AG08396 (cell line): Measurements from ENCODE around the gene LYL1.
"Not testable (repeated sequence)": the region's sequence is repeated elsewhere in the genome, so short reads cannot be mapped to it uniquely, and the experiment has no call there.

Source experiments
- DNase-seq: peaks from one replicate; pipeline ENCODE4 v3.0.0; 2012; ENCODE audit warnings: low spot score, mixed read lengths

The LYL1 gene

GRCh38 chr19:13102666-13103580 is at the start of gene LYL1:
Gene LYL1, minus strand, starts transcription at chr19:13102858. Its CDS starts 1,687 bp downstream, at chr19:13101171.
- DNase-seq = peak; percentile 82

- peak; percentile 97 for DNase-seq
Observed at GRCh38 chr19:13151605-13152355, 49.1 kb upstream of the LYL1 start.

- DNase-seq = no peak
Observed at GRCh38 chr19:13150931-13151604, 48.4 kb upstream of the LYL1 start.

- DNase-seq = peak; percentile 94
Observed at GRCh38 chr19:13150187-13150930, 47.7 kb upstream of the LYL1 start, which contains the start of the genes IER2 and STX10. Gene IER2, plus strand, starts transcription at chr19:13150411. Its CDS starts 2,776 bp downstream, at chr19:13153187. Gene STX10, minus strand, starts transcription at chr19:13150375. Its CDS starts 202 bp downstream, at chr19:13150173.

GRCh38 chr19:13149628-13150186 is 47.0 kb upstream of the LYL1 start:
- no peak for DNase-seq

GRCh38 chr19:13149173-13149627 is 46.5 kb upstream of the LYL1 start:
- not testable (repeated sequence) for DNase-seq

- no peak for DNase-seq
Observed at GRCh38 chr19:13146763-13147563, 44.3 kb upstream of the LYL1 start.

- DNase-seq = no peak
Observed at GRCh38 chr19:13139633-13140311, 37.1 kb upstream of the LYL1 start.

- no peak for DNase-seq
Observed at GRCh38 chr19:13138916-13139198, 36.2 kb upstream of the LYL1 start.

- DNase-seq = no peak
Observed at GRCh38 chr19:13138171-13138915, 35.7 kb upstream of the LYL1 start.

- no peak for DNase-seq
Observed at GRCh38 chr19:13137290-13137794, 34.7 kb upstream of the LYL1 start.

- no peak for DNase-seq
Observed at GRCh38 chr19:13135068-13136062, 32.7 kb upstream of the LYL1 start.

- DNase-seq = no peak
Observed at GRCh38 chr19:13134626-13135025, 32.0 kb upstream of the LYL1 start.

GRCh38 chr19:13133241-13133870 is 30.7 kb upstream of the LYL1 start:
- DNase-seq = no peak

GRCh38 chr19:13132471-13133180 is 30.0 kb upstream of the LYL1 start:
- peak; percentile 79 for DNase-seq

- no peak for DNase-seq
Observed at GRCh38 chr19:13130886-13131490, 28.3 kb upstream of the LYL1 start.
